ENCODE data around the gene NEU2. TPM values are rescaled to one million over a fixed set of nuclear protein-coding genes. Genes with fewer than 3 reads are reported as not detected.

Gene NEU2
- total RNA-seq, 4 donors from 2014 or later = not detected

DNA sequence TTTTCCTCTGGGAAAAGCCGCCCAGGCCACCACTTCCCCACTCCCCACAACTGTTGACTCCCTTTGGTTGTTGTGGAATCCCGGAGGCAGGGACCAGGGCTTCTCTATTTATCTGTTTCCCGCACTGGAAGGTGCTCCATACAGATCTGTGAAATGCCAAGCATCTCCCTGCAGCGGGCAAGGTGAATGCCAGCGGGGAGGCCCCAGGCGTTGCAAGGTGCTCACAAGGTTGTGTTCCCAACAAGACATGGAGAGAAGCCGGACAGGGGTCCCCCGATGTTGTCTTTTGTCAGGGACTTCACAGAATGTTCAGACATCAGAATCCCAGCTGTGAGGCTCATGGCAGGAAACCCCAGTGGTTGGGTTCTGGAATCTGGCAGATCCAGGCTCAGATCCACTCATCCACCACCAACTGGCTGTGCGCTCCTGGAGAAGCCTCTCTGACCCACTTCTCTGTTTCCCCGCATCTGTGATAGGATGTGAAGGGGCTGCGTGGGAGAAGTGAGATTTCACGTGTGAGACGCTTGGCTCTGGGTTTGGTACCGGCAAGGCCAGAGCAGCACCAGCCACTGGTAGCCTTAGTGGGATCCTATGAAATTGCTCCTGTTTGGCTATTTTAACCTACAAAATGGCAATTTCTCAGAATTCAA is 8.6 kb upstream of the NEU2 start:
- DNase-seq (ENCODE audit: low spot score) (no peak), ATAC-seq (ENCODE audit: low FRiP score) (no peak)
- TF ChIP-seq, protein P1, sequence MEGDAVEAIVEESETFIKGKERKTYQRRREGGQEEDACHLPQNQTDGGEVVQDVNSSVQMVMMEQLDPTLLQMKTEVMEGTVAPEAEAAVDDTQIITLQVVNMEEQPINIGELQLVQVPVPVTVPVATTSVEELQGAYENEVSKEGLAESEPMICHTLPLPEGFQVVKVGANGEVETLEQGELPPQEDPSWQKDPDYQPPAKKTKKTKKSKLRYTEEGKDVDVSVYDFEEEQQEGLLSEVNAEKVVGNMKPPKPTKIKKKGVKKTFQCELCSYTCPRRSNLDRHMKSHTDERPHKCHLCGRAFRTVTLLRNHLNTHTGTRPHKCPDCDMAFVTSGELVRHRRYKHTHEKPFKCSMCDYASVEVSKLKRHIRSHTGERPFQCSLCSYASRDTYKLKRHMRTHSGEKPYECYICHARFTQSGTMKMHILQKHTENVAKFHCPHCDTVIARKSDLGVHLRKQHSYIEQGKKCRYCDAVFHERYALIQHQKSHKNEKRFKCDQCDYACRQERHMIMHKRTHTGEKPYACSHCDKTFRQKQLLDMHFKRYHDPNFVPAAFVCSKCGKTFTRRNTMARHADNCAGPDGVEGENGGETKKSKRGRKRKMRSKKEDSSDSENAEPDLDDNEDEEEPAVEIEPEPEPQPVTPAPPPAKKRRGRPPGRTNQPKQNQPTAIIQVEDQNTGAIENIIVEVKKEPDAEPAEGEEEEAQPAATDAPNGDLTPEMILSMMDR (IDR thresholded peaks at IDR 0.05) = no peak

DNA sequence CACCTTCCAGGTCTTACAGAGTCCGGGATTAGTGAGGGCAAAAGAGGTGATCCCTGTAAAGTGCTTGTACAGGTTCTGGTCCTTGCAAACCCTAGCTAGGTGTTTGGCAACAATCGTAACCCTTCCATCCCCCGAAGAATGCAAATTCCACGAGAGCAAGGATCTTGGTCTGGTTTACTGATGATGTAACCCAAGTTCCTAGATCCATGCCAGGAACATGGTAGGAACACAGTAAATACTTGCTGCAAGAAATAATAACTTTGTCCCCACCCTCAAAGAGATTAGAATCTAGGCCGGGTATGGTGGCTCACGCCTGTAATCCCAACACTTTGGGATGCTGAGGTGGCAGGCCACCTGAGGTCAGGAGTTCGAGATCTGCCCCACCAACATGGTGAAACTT is 6.8 kb upstream of the NEU2 start:
- no peak for DNase-seq (ENCODE audit: low spot score)
- TF ChIP-seq, protein P1 (IDR thresholded peaks at IDR 0.05) = no peak
- ATAC-seq (ENCODE audit: low FRiP score) = no peak

DNA sequence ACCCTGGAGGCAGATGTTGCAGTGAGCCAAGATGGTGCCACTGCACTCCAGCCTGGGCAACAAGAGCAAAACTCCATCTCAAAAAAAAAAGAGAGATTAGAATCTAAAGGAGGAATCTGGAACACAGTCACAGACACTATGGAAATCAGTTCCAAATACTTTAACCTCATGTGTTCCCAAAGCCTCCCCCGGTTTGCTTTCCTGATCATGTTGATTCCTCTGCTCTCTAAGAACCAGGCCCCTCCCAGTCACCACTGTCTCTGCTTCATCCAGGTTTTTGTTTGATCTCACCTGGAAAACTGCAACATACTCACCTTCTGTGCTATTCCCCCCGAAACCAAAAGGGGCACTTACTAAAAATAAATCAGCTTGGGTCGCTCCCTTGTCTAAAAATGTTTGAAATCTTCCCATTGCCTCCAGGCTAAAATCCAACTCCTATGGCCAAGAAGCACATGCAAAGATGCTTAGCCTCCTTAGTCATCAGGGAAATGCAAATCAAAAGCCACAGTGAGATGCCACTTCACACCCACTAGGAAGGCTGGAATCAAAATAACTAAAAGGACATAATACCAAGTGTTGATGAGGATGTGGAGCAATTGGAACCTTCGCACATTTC is 6.2 kb upstream of the NEU2 start:
- TF ChIP-seq, protein P1 (IDR thresholded peaks at IDR 0.05) = no peak
- no peak for ATAC-seq (ENCODE audit: low FRiP score)

DNA sequence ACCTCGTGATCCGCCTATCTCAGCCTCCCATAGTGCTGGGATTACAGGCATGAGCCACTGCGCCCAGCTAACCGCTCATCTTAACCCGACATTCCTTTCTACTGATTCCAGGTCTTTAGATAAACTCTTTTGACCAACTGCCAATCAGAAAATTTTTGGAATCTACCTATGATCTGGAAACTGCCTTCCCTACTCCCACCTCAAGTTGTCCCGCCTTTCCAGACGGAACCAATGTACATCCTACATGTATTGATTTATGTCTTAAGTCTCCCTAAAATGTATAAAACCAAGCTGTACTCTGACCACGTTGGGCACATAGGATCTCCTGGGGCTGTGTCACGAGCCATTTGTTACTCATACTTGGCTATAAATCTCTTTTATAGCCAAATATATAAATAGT is 3.2 kb upstream of the NEU2 start:
- DNase-seq (ENCODE audit: low spot score) (no peak), ATAC-seq (ENCODE audit: low FRiP score) (no peak)
- TF ChIP-seq, protein P1 (IDR thresholded peaks at IDR 0.05) = no peak

More for the DNA sequence above, 6.2 kb upstream of the NEU2 start:
- DNase-seq (ENCODE audit: low spot score) = no peak

DNA sequence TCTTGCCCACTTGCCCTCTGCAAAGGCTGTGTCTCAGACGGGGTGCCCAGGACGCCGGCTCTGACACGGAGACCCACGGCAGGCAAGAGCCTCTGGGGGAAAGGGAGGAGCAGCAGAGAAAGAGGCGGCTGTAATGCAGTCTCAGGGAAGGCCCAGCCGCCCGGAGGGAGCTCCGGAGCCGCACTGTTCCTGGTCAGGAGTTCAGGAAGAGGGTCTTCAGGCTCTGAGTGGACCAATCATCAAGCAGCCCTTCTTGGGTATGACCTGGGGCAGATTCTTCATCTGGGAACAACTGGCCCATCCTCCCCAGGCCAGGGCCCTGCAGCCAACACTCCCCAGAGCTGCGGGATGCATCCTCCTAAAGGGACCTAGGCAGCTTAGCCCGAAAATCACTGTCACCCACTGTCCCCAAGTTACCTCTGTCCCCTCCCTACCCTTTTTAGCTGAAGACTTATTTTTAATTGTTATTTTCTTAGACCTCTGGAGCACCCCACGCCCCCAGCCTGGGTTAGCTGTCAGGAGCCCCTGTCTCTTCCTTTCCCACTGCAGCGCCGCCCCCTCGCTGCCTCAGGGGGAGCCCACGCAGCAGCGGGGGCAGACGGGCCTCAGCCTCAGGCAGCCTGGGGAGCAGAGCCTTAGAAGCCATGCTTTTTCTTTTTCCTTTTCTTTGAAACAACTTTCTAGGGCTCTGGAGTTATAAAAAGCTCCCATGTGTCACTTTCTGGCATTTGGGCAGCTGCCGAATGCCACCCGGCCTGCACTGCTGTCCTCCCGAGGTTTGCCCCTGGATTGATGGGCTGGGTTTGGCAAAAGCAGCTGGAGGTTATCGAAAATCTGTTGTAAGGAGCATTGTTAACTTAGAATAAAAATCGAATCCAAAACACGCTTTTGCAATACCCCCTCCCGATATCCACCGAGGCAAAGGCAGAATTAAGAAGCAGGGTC is 644 bp upstream of the NEU2 start:
- ATAC-seq (ENCODE audit: low FRiP score) = no peak
- DNase-seq (ENCODE audit: low spot score) = no peak
- TF ChIP-seq, protein P1 (IDR thresholded peaks at IDR 0.05) = no peak

DNA sequence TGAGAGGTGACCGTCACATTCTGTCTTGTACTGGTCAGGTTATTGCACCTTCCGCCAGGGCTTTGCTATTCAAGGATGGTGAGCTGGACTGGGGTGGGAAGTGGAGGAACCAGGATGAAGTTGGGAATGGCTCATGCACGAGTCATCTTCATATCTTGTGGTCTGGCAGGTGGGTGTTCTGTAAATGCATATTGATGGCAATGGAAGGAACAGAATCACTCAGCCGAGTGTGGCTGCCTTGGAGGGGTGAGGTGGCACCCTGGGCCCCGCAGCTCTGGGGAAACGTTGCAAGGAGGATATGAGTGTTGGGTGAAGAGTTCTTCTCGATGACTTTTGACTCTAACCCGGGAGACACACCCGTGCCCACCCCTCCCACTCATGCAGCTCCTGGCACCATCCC is 1.2 kb downstream of the NEU2 start:
- TF ChIP-seq, protein P1 (IDR thresholded peaks at IDR 0.05) = no peak
- ATAC-seq (ENCODE audit: low FRiP score) = no peak
- no peak for DNase-seq (ENCODE audit: low spot score)

Data from omental fat pad (tissue), 4 donors.